IMR-90 (cell line): ENCODE results near the gene TMEM154. TPM values are rescaled to one million over a fixed set of nuclear protein-coding genes. Genes with fewer than 3 reads are reported as not detected.

Source experiments
- ATAC-seq: fragments of 200-7000 bp; cut with Tn5 transposase; 2 replicates; pipeline ENCODE4 v1.9.1; 2020; ENCODE audit warnings: low read depth, mild to moderate bottlenecking, moderate library complexity
- BruUV-seq: library from RNA; stranded (reverse); fragments of 400-500 nt; replicated peaks from 2 replicates; lab custom pipeline; 2021; lab: Mats Ljungman, UMichigan
- CTCF ChIA-PET: fragments of 300-600 bp; formaldehyde crosslinking; extraction: SDS; loops from one replicate; lab custom pipeline; 2021; ENCODE audit warnings: antibody characterized with exemption; lab: Yijun Ruan, JAX
- POLR2A ChIA-PET: fragments of 300-600 bp; sonication (Branson Sonifier 250); formaldehyde crosslinking; loops from one replicate; lab custom pipeline; 2022; ENCODE audit warnings: antibody characterized with exemption; ENCODE audit not compliant: unreplicated experiment; lab: Charles Lee
- DNase-seq: peaks from one replicate; pipeline ENCODE4 v3.0.0; 2013
- H2AFZ ChIP-seq: replicated peaks from 2 replicates; pipeline ENCODE3; 2013; ENCODE audit warnings: low read length, mild to moderate bottlenecking; ENCODE audit not compliant: poor library complexity
- H2AK5ac ChIP-seq: 2 replicates; pipeline ENCODE4 v1.6.1; 2013; ENCODE audit warnings: low read depth, low read length, inconsistent platforms
- H2AK9ac ChIP-seq: replicated peaks from 2 replicates; pipeline ENCODE3; 2013; ENCODE audit warnings: mild to moderate bottlenecking, low read depth, low read length, moderate library complexity; ENCODE audit not compliant: poor library complexity
- H2BK120ac ChIP-seq: 2 replicates; pipeline ENCODE4 v1.6.1; 2013; ENCODE audit warnings: low read depth, low read length, inconsistent platforms
- H2BK15ac ChIP-seq: 3 replicates; pipeline ENCODE4 v1.6.1; 2013; ENCODE audit warnings: low read depth, low read length, inconsistent platforms
- H2BK20ac ChIP-seq: 2 replicates; pipeline ENCODE4 v1.6.1; 2013; ENCODE audit warnings: low read depth, mild to moderate bottlenecking, inconsistent platforms, low read length, moderate library complexity
- H2BK5ac ChIP-seq: 2 replicates; pipeline ENCODE4 v1.6.1; 2013; ENCODE audit warnings: mild to moderate bottlenecking, low read depth, low read length, inconsistent platforms; ENCODE audit not compliant: poor library complexity, severe bottlenecking
- H3K14ac ChIP-seq: replicated peaks from 2 replicates; pipeline ENCODE4 v1.6.1; 2013; ENCODE audit warnings: low read depth, low read length, inconsistent platforms
- H3K18ac ChIP-seq: 2 replicates; pipeline ENCODE4 v1.6.1; 2013; ENCODE audit warnings: low read depth, low read length, control low read depth
- H3K23ac ChIP-seq: 2 replicates; pipeline ENCODE4 v1.6.1; 2013; ENCODE audit warnings: low read depth, low read length, inconsistent platforms
- H3K27ac ChIP-seq: 2 replicates; pipeline ENCODE4 v1.5.1; 2013; ENCODE audit warnings: mild to moderate bottlenecking, control low read depth, low read length; ENCODE audit not compliant: insufficient read depth
- H3K27me3 ChIP-seq: 2 replicates; pipeline ENCODE4 v1.6.1; 2013; ENCODE audit warnings: low read length; ENCODE audit not compliant: control insufficient read depth, insufficient read depth
- H3K36me3 ChIP-seq: 2 replicates; pipeline ENCODE4 v1.6.1; 2013; ENCODE audit warnings: low read length, mixed read lengths; ENCODE audit not compliant: control insufficient read depth, insufficient read depth
- H3K4ac ChIP-seq: 2 replicates; pipeline ENCODE4 v1.6.1; 2013; ENCODE audit warnings: low read depth, low read length, inconsistent platforms
- H3K4me1 ChIP-seq: 2 replicates; pipeline ENCODE4 v1.6.1; 2013; ENCODE audit warnings: low read length, mixed read lengths; ENCODE audit not compliant: control insufficient read depth, insufficient read depth
- H3K4me2 ChIP-seq: 2 replicates; pipeline ENCODE4 v1.6.1; 2013; ENCODE audit warnings: low read depth, mild to moderate bottlenecking, control low read depth, low read length, moderate library complexity
- H3K4me3 ChIP-seq: 2 replicates; pipeline ENCODE4 v1.5.1; 2013; ENCODE audit warnings: low read depth, mild to moderate bottlenecking, control low read depth, low read length, moderate library complexity; ENCODE audit not compliant: insufficient read depth
- H3K56ac ChIP-seq: 2 replicates; pipeline ENCODE4 v1.6.1; 2013; ENCODE audit warnings: low read length, inconsistent platforms; ENCODE audit not compliant: insufficient read depth; ENCODE audit errors: extremely low read depth
- H3K79me1 ChIP-seq, 2 experiments: 2 replicates each; pipeline ENCODE4 v1.6.1; 2013; ENCODE audit warnings: low read length in 2 of 2, inconsistent platforms in 1 of 2, low read depth in 1 of 2
- H3K9ac ChIP-seq: 2 replicates; pipeline ENCODE4 v1.6.1; 2013; ENCODE audit warnings: low read depth, low read length, control low read depth
- H3K9me1 ChIP-seq: 2 replicates; pipeline ENCODE4 v1.6.1; 2013; ENCODE audit warnings: low read length, inconsistent platforms; ENCODE audit not compliant: insufficient read depth
- H3K9me3 ChIP-seq: 2 replicates; pipeline ENCODE4 v1.6.1; 2013; ENCODE audit warnings: low read length; ENCODE audit not compliant: control insufficient read depth, insufficient read depth
- H4K20me1 ChIP-seq: 2 replicates; pipeline ENCODE4 v1.6.1; 2013; ENCODE audit warnings: low read length, inconsistent platforms; ENCODE audit not compliant: insufficient read depth
- H4K5ac ChIP-seq: 2 replicates; pipeline ENCODE4 v1.6.1; 2013; ENCODE audit warnings: mild to moderate bottlenecking, low read depth, low read length, control low read depth
- H4K8ac ChIP-seq, 2 experiments: 2 replicates each; pipeline ENCODE4 v1.6.1; 2013; ENCODE audit warnings: low read depth in 2 of 2, low read length in 2 of 2, control low read depth in 1 of 2, inconsistent platforms in 1 of 2
- H4K91ac ChIP-seq: 2 replicates; pipeline ENCODE4 v1.6.1; 2013; ENCODE audit warnings: low read depth, low read length, inconsistent platforms; ENCODE audit not compliant: insufficient read depth
- BHLHE40 ChIP-seq: fragments of 150-350 bp; IDR thresholded peaks from 2 replicates; pipeline ENCODE4 v1.6.1; 2016; ENCODE audit warnings: mild to moderate bottlenecking, low read depth, low read length
- CEBPB ChIP-seq: IDR thresholded peaks from 2 replicates; pipeline ENCODE4 v1.6.1; 2012; ENCODE audit warnings: low read depth, low read length, improper control_type of control experiment
- CHD1 ChIP-seq: IDR thresholded peaks from 2 replicates; pipeline ENCODE4 v1.6.1; 2012; ENCODE audit warnings: low read depth, low read length, improper control_type of control experiment
- FOS ChIP-seq: fragments of 150-350 bp; IDR thresholded peaks from 2 replicates; pipeline ENCODE4 v1.6.1; 2016; ENCODE audit warnings: low read depth, low read length
- MAFK ChIP-seq: IDR thresholded peaks from 2 replicates; pipeline ENCODE4 v1.6.1; 2012; ENCODE audit warnings: low read depth, low read length, improper control_type of control experiment
- MAZ ChIP-seq: IDR thresholded peaks from 2 replicates; pipeline ENCODE4 v1.6.1; 2012; ENCODE audit warnings: low read depth, mild to moderate bottlenecking, low read length, improper control_type of control experiment, moderate library complexity, borderline replicate concordance
- MXI1 ChIP-seq: IDR thresholded peaks from 2 replicates; pipeline ENCODE4 v1.6.1; 2012; ENCODE audit warnings: low read depth, mild to moderate bottlenecking, low read length, moderate library complexity, borderline replicate concordance
- NFE2L2 ChIP-seq: fragments of 150-350 bp; IDR thresholded peaks from 2 replicates; pipeline ENCODE4 v1.6.1; 2016; ENCODE audit warnings: low read depth, mild to moderate bottlenecking, low read length
- POLR2A ChIP-seq: IDR thresholded peaks from 2 replicates; pipeline ENCODE4 v1.6.1; 2012; ENCODE audit warnings: mild to moderate bottlenecking, low read depth, low read length
- RAD21 ChIP-seq: IDR thresholded peaks from 2 replicates; pipeline ENCODE4 v1.6.1; 2012; ENCODE audit warnings: low read length, improper control_type of control experiment
- RCOR1 ChIP-seq: IDR thresholded peaks from 2 replicates; pipeline ENCODE4 v1.6.1; 2012; ENCODE audit warnings: mild to moderate bottlenecking, low read length, improper control_type of control experiment; ENCODE audit not compliant: insufficient replicate concordance
- RFX5 ChIP-seq: IDR thresholded peaks from 2 replicates; pipeline ENCODE4 v1.8.0; 2012; ENCODE audit warnings: low read depth, mild to moderate bottlenecking, low read length, moderate library complexity
- SMC3 ChIP-seq: fragments of 150-350 bp; IDR thresholded peaks from 2 replicates; pipeline ENCODE4 v1.6.1; 2016; ENCODE audit warnings: low read depth, mild to moderate bottlenecking, antibody characterized with exemption, low read length, moderate library complexity
- WGBS, 2 experiments: methylation state at CpG; one replicate each; pipeline versions ENCODE4 v1.1.5 to v1.1.7; 2013; ENCODE audit warnings: missing lambda C conversion rate in 2 of 2; ENCODE audit not compliant: insufficient read length in 1 of 2; ENCODE audit errors: extremely low coverage in 2 of 2; 5-methylcytosine and 5-hydroxymethylcytosine counted together
- dilution Hi-C: fragments of 300-500 bp; cut with HindIII; formaldehyde crosslinking; loops from one replicate; pipeline ENCODE4 v1.14.3; 2018; ENCODE audit warnings: low sequenced_read_pairs; ENCODE audit not compliant: unreplicated experiment
- in situ Hi-C: fragments of 300-500 bp; cut with MboI; formaldehyde crosslinking; loops from 3 replicates; pipeline ENCODE4 v1.14.3; 2019; ENCODE audit warnings: low sequenced_read_pairs, inconsistent platforms, mixed read lengths
- intact Hi-C: fragments of 100-400 bp; cut with micrococcal nuclease; formaldehyde crosslinking; loops from 2 replicates; pipeline ENCODE4 v1.10.0; 2022
- polyA plus RNA-seq, 3 experiments: library from polyadenylated mRNA; depleted of rRNA; stranded (reverse); fragments of >200 nt; gene quantifications; 2 replicates each; pipeline ENCODE4 v1.2.3, GENCODE V29; 2012; ENCODE audit warnings: low replicate concordance in 1 of 3
- total RNA-seq: library from RNA; depleted of rRNA; stranded (reverse); fragments of >200 nt; gene quantifications from 2 replicates; pipeline ENCODE4 v1.2.3, GENCODE V29; 2012
- TF ChIP-seq, protein P1 (sequence below): fragments of 150-350 bp; IDR thresholded peaks from 2 replicates; pipeline ENCODE4 v1.6.1; 2016; ENCODE audit warnings: low read depth, mild to moderate bottlenecking, low read length, moderate library complexity, borderline replicate concordance
- TF ChIP-seq, protein P2 (sequence below): conservative IDR thresholded peaks from 2 replicates; pipeline ENCODE4 v1.5.1; 2012; ENCODE audit warnings: mild to moderate bottlenecking, low read depth, low read length, improper control_type of control experiment
- TF ChIP-seq, protein P3 (sequence below): fragments of 150-350 bp; IDR thresholded peaks from 2 replicates; pipeline ENCODE4 v1.6.1; 2017; ENCODE audit warnings: mild to moderate bottlenecking, antibody characterized with exemption, low read length, low read depth

Gene TMEM154
- total and polyA plus RNA-seq, 2 of the 4 experiments (the other 2 are of a cell fraction): 0.12 to 0.18 TPM

DNA sequence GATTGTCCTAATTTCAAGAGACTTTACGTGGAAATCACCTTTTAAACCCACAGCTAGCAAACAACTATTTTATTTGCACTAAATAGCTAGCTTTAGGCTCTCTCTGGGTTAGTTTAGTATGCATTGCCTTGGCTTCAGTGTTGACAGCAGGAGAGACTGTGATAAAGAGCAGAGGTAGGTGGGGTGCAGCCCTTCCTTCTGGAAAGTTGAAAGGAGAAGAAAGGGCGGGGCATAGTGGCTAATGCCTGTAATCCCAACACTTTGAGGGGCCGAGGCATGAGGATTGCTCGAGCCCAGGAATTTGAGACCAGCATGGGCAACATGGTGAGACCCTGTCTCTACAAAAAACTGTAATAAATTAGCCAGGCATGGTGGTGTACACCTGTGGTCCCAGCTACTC lies 29.0 kb upstream of the TMEM154 start:
- H3K9me1 ChIP-seq: no peaks in the 10 kb centered on the region
- H3K56ac ChIP-seq: no peak overlapping the region
- H3K4ac ChIP-seq: no peak overlapping the region
- H4K20me1 ChIP-seq: no peaks in the 10 kb centered on the region
- TF ChIP-seq MAFK (no peak), RFX5 (no peak), CHD1 (no peak), MAZ (no peak), BHLHE40 (no peak), RCOR1 (no peak), SMC3 (no peak), RAD21 (no peak), NFE2L2 (no peak), FOS (no peak), POLR2A (no peak), CEBPB (no peak), MXI1 (no peak)
- TF ChIP-seq, protein P1, sequence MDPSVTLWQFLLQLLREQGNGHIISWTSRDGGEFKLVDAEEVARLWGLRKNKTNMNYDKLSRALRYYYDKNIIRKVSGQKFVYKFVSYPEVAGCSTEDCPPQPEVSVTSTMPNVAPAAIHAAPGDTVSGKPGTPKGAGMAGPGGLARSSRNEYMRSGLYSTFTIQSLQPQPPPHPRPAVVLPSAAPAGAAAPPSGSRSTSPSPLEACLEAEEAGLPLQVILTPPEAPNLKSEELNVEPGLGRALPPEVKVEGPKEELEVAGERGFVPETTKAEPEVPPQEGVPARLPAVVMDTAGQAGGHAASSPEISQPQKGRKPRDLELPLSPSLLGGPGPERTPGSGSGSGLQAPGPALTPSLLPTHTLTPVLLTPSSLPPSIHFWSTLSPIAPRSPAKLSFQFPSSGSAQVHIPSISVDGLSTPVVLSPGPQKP: no peak
- TF ChIP-seq, protein P2, sequence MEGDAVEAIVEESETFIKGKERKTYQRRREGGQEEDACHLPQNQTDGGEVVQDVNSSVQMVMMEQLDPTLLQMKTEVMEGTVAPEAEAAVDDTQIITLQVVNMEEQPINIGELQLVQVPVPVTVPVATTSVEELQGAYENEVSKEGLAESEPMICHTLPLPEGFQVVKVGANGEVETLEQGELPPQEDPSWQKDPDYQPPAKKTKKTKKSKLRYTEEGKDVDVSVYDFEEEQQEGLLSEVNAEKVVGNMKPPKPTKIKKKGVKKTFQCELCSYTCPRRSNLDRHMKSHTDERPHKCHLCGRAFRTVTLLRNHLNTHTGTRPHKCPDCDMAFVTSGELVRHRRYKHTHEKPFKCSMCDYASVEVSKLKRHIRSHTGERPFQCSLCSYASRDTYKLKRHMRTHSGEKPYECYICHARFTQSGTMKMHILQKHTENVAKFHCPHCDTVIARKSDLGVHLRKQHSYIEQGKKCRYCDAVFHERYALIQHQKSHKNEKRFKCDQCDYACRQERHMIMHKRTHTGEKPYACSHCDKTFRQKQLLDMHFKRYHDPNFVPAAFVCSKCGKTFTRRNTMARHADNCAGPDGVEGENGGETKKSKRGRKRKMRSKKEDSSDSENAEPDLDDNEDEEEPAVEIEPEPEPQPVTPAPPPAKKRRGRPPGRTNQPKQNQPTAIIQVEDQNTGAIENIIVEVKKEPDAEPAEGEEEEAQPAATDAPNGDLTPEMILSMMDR: no peak
- TF ChIP-seq, protein P3, sequence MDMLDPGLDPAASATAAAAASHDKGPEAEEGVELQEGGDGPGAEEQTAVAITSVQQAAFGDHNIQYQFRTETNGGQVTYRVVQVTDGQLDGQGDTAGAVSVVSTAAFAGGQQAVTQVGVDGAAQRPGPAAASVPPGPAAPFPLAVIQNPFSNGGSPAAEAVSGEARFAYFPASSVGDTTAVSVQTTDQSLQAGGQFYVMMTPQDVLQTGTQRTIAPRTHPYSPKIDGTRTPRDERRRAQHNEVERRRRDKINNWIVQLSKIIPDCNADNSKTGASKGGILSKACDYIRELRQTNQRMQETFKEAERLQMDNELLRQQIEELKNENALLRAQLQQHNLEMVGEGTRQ: no peak
- no peak overlapping the region for H2AK5ac ChIP-seq
- no peaks in the 10 kb centered on the region for H3K36me3 ChIP-seq
- no peak overlapping the region for H2BK15ac ChIP-seq
- ATAC-seq (no peak), DNase-seq (no peak)
- dilution Hi-C loops: no loop called here
- no peak overlapping the region for H2BK20ac ChIP-seq
- no peak overlapping the region for H4K91ac ChIP-seq
- no peak overlapping the region for H2AK9ac ChIP-seq
- no peak overlapping the region for H4K5ac ChIP-seq
- in situ Hi-C loops: no loop called here
- no peak overlapping the region for H2BK120ac ChIP-seq
- H3K9ac ChIP-seq: no peak overlapping the region
- BruUV-seq: no TSS peak
- CTCF ChIA-PET: no interaction called here
- H2BK5ac ChIP-seq: no peak overlapping the region
- no peak overlapping the region for H2AFZ ChIP-seq
- intact Hi-C loops: no loop called here
- no peaks in the 10 kb centered on the region for H3K9me3 ChIP-seq
- no peak overlapping the region for H3K4me2 ChIP-seq
- no peak overlapping the region for H3K14ac ChIP-seq
- H3K4me1 ChIP-seq: no peaks in the 10 kb centered on the region
- H3K4me3 ChIP-seq: no peak overlapping the region
- H3K27ac ChIP-seq: no peak overlapping the region
- no peak overlapping the region for H3K23ac ChIP-seq
- H3K18ac ChIP-seq: no peak overlapping the region
- no CpG with 5 or more reads among the region's 4 CpGs for WGBS, 2 experiments
- H4K8ac ChIP-seq: no peak overlapping the region
- no peaks in the 10 kb centered on the region for H3K79me1 ChIP-seq
- POLR2A ChIA-PET: no interaction called here
- H3K27me3 ChIP-seq: peaks cover 23% of the 10 kb centered on the region
